GOT3 (cell line): Measurements from ENCODE around the gene HEATR3.

ENCODE experiments used
- DNase-seq: peaks from one replicate; lab custom pipeline; 2025; ENCODE audit warnings: mixed read lengths; lab: John Stamatoyannopoulos, UW

The HEATR3 gene

GRCh38 chr16:50152807-50153595 is 87.2 kb downstream of the HEATR3 start, which contains the start of gene TENT4B:
Gene TENT4B (plus strand): TSS chr16:50153306. CDS start chr16:50153622, 316 bp downstream.
- peak; percentile 96 for DNase-seq

- no peak for DNase-seq
Observed at GRCh38 chr16:50153596-50154419, 88.0 kb downstream of the HEATR3 start.

DNA sequence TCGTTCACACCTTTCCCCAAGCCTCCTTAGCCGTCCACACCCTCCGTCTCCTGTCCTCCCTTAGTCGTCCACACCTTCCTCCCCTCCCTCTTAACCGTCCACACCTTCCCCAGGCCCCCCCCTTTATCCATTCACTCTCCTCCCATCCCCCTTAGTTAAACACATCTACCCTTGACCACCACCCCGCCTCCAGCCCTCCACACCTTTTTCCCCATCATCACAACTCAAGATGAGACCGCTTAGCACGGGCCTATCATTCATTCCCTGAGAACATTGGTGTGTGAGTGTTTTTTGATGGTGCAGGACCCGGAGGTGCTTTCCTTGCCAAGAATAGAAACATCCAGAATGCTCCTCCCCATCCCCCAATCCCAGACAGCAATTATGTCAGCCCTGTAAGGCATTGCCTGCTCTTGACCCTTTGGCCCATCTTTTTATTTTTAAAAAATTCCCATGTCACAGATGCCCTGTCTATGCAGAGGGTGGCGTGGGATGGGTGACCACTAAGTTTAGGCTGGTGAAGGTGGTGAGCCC is 88.7 kb downstream of the HEATR3 start:
- no peak for DNase-seq

DNA sequence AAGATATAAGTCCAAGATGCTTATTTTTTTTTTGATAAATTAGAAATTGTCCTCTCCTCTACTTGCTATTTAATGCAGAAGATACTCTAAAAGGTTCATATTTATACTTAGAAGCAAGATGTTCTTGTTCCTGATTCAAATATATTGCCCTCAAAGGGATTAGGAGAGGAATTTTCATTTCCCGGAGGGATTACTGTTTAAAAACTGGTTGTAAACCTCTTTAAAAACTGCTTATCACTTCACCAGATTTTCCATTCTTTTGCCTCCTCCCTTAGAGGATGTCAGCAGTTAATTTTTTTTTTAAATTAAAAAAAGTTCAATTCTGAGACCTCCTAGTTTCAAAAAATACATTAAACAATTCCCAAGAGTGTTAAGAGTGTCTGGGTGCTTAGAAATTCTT is 90.2 kb downstream of the HEATR3 start:
- DNase-seq = no peak
